ENCODE data around the gene LAMC2. TPM values are rescaled to one million over a fixed set of nuclear protein-coding genes. Genes with fewer than 3 reads are reported as not detected.

Gene LAMC2
- total and polyA plus RNA-seq, 9 of the 15 experiments (the other 6 are each of a cell fraction or from before 2014, with no cell fraction given), result 0.02 to 0.03 TPM; not detected in 7

- no peaks in the 10 kb centered on the region for H3K36me3 ChIP-seq (ENCODE audit: control insufficient read depth, insufficient read depth, low read length)
- no peaks in the 10 kb centered on the region for H3K9me3 ChIP-seq (replicated peaks; ENCODE audit: control insufficient read depth, insufficient read depth, low read depth, low read length)
- H3K79me2 ChIP-seq (ENCODE audit: control insufficient read depth, insufficient read depth, low read length), result no peaks in the 10 kb centered on the region
- no peak overlapping the region for H3K4me3 ChIP-seq
- ChIA-PET CTCF (ENCODE audit: low intra/inter-chr PET ratio) (no interaction called here), POLR2A (interaction anchor here (0.5 kb wide), 1 partner anchor 144 kb away, joined by 3 read pairs; no protein-coding TSS in a partner anchor)
- 0% methylated on average over 7 of the region's 7 CpGs for WGBS (ENCODE audit: insufficient coverage, low coverage, missing lambda C conversion rate)
- in situ Hi-C loops (cut with MboI), result no loop called here
- H3K27me3 ChIP-seq (ENCODE audit: control insufficient read depth in 2 of 2, insufficient read depth in 2 of 2, low read length in 2 of 2), result peaks cover 0 to 6% of the 10 kb centered on the region in 2 experiments; a peak in 3 of 5 replicates
- no peak for TF ChIP-seq TEAD4 (IDR thresholded peaks at IDR 0.05; ENCODE audit: low read length)
- no peak for TF ChIP-seq TEAD4 (CRISPR knock-in tag; IDR thresholded peaks at IDR 0.05; ENCODE audit: borderline replicate concordance)
- no peak for TF ChIP-seq TAF9B (IDR thresholded peaks at IDR 0.05; ENCODE audit: partially characterized antibody)
- TF ChIP-seq GABPA (tag; conservative IDR thresholded peaks at IDR 0.05; ENCODE audit: low read depth), result no peak
- TF ChIP-seq, protein P1, sequence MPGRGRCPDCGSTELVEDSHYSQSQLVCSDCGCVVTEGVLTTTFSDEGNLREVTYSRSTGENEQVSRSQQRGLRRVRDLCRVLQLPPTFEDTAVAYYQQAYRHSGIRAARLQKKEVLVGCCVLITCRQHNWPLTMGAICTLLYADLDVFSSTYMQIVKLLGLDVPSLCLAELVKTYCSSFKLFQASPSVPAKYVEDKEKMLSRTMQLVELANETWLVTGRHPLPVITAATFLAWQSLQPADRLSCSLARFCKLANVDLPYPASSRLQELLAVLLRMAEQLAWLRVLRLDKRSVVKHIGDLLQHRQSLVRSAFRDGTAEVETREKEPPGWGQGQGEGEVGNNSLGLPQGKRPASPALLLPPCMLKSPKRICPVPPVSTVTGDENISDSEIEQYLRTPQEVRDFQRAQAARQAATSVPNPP (IDR thresholded peaks at IDR 0.05; ENCODE audit: borderline replicate concordance, insufficient read depth, insufficient read length), result no peak
- no peak for TF ChIP-seq NCOA6 (IDR thresholded peaks at IDR 0.05)
- TF ChIP-seq, protein P2, sequence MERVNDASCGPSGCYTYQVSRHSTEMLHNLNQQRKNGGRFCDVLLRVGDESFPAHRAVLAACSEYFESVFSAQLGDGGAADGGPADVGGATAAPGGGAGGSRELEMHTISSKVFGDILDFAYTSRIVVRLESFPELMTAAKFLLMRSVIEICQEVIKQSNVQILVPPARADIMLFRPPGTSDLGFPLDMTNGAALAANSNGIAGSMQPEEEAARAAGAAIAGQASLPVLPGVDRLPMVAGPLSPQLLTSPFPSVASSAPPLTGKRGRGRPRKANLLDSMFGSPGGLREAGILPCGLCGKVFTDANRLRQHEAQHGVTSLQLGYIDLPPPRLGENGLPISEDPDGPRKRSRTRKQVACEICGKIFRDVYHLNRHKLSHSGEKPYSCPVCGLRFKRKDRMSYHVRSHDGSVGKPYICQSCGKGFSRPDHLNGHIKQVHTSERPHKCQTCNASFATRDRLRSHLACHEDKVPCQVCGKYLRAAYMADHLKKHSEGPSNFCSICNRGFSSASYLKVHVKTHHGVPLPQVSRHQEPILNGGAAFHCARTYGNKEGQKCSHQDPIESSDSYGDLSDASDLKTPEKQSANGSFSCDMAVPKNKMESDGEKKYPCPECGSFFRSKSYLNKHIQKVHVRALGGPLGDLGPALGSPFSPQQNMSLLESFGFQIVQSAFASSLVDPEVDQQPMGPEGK (CRISPR knock-in tag; IDR thresholded peaks at IDR 0.05; ENCODE audit: borderline replicate concordance), result no peak
- no peak for TF ChIP-seq ZNF561 (CRISPR knock-in tag; conservative IDR thresholded peaks at IDR 0.05)
- TF ChIP-seq ZNF785 (CRISPR knock-in tag; IDR thresholded peaks at IDR 0.05), result no peak
- no peak for TF ChIP-seq CBFA2T2 (conservative IDR thresholded peaks at IDR 0.05)
- TF ChIP-seq SOX6 (IDR thresholded peaks at IDR 0.05), result no peak
- no peak for TF ChIP-seq FOSL1 (tag; conservative IDR thresholded peaks at IDR 0.05)
- TF ChIP-seq MCM7 (IDR thresholded peaks at IDR 0.05), result no peak
- no peak for TF ChIP-seq NFRKB (IDR thresholded peaks at IDR 0.05; ENCODE audit: low read depth)
- TF ChIP-seq NEUROD1 (IDR thresholded peaks at IDR 0.05; ENCODE audit: borderline replicate concordance, low read depth, low read length, partially characterized antibody), result no peak
- no peak for TF ChIP-seq HNRNPLL (IDR thresholded peaks at IDR 0.05; ENCODE audit: low read depth, low read length, poor library complexity, severe bottlenecking)
- H4K20me1 ChIP-seq (replicated peaks; ENCODE audit: control insufficient read depth, insufficient read depth, low read length), result no peaks in the 10 kb centered on the region
- H3K27ac ChIP-seq (ENCODE audit: extremely low read depth, low read depth, low read length), result no peak overlapping the region
- H3K9me1 ChIP-seq (ENCODE audit: control insufficient read depth, insufficient read depth, low read length), result no peaks in the 10 kb centered on the region
- H3K9ac ChIP-seq (ENCODE audit: insufficient read depth in 1 of 2, low read depth in 2 of 2, low read length in 2 of 2), result no peak overlapping the region
- H3K4me2 ChIP-seq (ENCODE audit: insufficient read depth, low read length), result no peak overlapping the region
- DNase-seq (ENCODE audit: extremely low read depth in 1 of 4, low spot score in 3 of 4) (no peak), ATAC-seq (no peak), FAIRE-seq (no peak)
- no peaks in the 10 kb centered on the region for H3K4me1 ChIP-seq (replicated peaks in 1 of 2; ENCODE audit: control insufficient read depth in 2 of 2, insufficient read depth in 2 of 2, low read length in 2 of 2)
- no TSS peak for BruUV-seq (replicated peaks)
- no peak overlapping the region for H2AFZ ChIP-seq (ENCODE audit: low read depth, low read length)
- intact Hi-C loops (cut with micrococcal nuclease), result no loop called here
Measured at GRCh38 chr1:183143576-183144315, 42.3 kb upstream of the LAMC2 start.
